ENCODE data around the gene STK4. TPM values are rescaled to one million over a fixed set of nuclear protein-coding genes. Genes with fewer than 3 reads are reported as not detected.

The STK4 gene
- total RNA-seq, result 147 and 149 TPM in 2 replicates

- intact Hi-C loops (cut with micrococcal nuclease), result loop anchor here (2.0 to 5.0 kb wide), 3 partner anchors 77 to 319 kb away; no protein-coding TSS in a partner anchor
- DNase-seq (ENCODE audit: low spot score), result peak; percentile 94
- no peaks in the 10 kb centered on the region for H3K27me3 Mint-ChIP-seq (ENCODE audit: low read depth)
- H3K27ac Mint-ChIP-seq, result peak within 1 kb of the TSS; percentile 94
- H3K9me3 Mint-ChIP-seq, result no peaks in the 10 kb centered on the region
- peak within 1 kb of the TSS; percentile 99 for H3K4me3 Mint-ChIP-seq (ENCODE audit: low read depth)
- H3K4me1 Mint-ChIP-seq (ENCODE audit: low read depth), result peaks cover 57% of the 10 kb centered on the region
- H3K36me3 Mint-ChIP-seq (ENCODE audit: low read depth), result peaks cover 34% of the 10 kb centered on the region
Observed at GRCh38 chr20:44966030-44966961, at the start of gene STK4. TSS of gene STK4 (plus strand) at chr20:44966512. CDS start at chr20:44966569, 57 bp downstream.

GRCh38 chr20:44916586-44916985 lies 49.7 kb upstream of the STK4 start:
- Mint-ChIP-seq H3K27me3 (ENCODE audit: low read depth) (no peaks in the 10 kb centered on the region), H3K9me3 (no peaks in the 10 kb centered on the region), H3K36me3 (ENCODE audit: low read depth) (peaks cover 56% of the 10 kb centered on the region), H3K4me1 (ENCODE audit: low read depth) (peaks cover 16% of the 10 kb centered on the region), H3K27ac (no peak overlapping the region), H3K4me3 (ENCODE audit: low read depth) (no peak overlapping the region)
- no peak for DNase-seq (ENCODE audit: low spot score)
- intact Hi-C loops (cut with micrococcal nuclease), result no loop called here

- Mint-ChIP-seq H3K36me3 (ENCODE audit: low read depth) (peaks cover 50% of the 10 kb centered on the region), H3K4me1 (ENCODE audit: low read depth) (peaks cover 13% of the 10 kb centered on the region), H3K4me3 (ENCODE audit: low read depth) (no peak overlapping the region), H3K27ac (no peak overlapping the region), H3K27me3 (ENCODE audit: low read depth) (no peaks in the 10 kb centered on the region), H3K9me3 (no peaks in the 10 kb centered on the region)
- intact Hi-C loops (cut with micrococcal nuclease), result no loop called here
- DNase-seq (ENCODE audit: low spot score), result no peak
Observed at GRCh38 chr20:44917399-44917798, 48.9 kb upstream of the STK4 start.

GRCh38 chr20:44918342-44918741 lies 48.0 kb upstream of the STK4 start:
- H3K9me3 Mint-ChIP-seq, result no peaks in the 10 kb centered on the region
- intact Hi-C loops (cut with micrococcal nuclease), result no loop called here
- H3K36me3 Mint-ChIP-seq (ENCODE audit: low read depth), result peaks cover 50% of the 10 kb centered on the region
- peaks cover 10% of the 10 kb centered on the region for H3K4me1 Mint-ChIP-seq (ENCODE audit: low read depth)
- H3K27ac Mint-ChIP-seq, result no peak overlapping the region
- no peak for DNase-seq (ENCODE audit: low spot score)
- no peak overlapping the region for H3K4me3 Mint-ChIP-seq (ENCODE audit: low read depth)
- H3K27me3 Mint-ChIP-seq (ENCODE audit: low read depth), result no peaks in the 10 kb centered on the region

- H3K27ac Mint-ChIP-seq, result no peak overlapping the region
- no peak overlapping the region for H3K4me3 Mint-ChIP-seq (ENCODE audit: low read depth)
- intact Hi-C loops (cut with micrococcal nuclease), result no loop called here
- no peaks in the 10 kb centered on the region for H3K27me3 Mint-ChIP-seq (ENCODE audit: low read depth)
- no peak for DNase-seq (ENCODE audit: low spot score)
- H3K4me1 Mint-ChIP-seq (ENCODE audit: low read depth), result peaks cover 10% of the 10 kb centered on the region
- H3K36me3 Mint-ChIP-seq (ENCODE audit: low read depth), result peaks cover 50% of the 10 kb centered on the region
- H3K9me3 Mint-ChIP-seq, result no peaks in the 10 kb centered on the region
Observed at GRCh38 chr20:44918761-44919160, 47.6 kb upstream of the STK4 start.

GRCh38 chr20:44921447-44921846 lies 44.9 kb upstream of the STK4 start:
- Mint-ChIP-seq H3K4me1 (ENCODE audit: low read depth) (no peaks in the 10 kb centered on the region), H3K27me3 (ENCODE audit: low read depth) (no peaks in the 10 kb centered on the region), H3K9me3 (no peaks in the 10 kb centered on the region), H3K4me3 (ENCODE audit: low read depth) (no peak overlapping the region), H3K36me3 (ENCODE audit: low read depth) (peaks cover 36% of the 10 kb centered on the region), H3K27ac (no peak overlapping the region)
- no peak for DNase-seq (ENCODE audit: low spot score)
- intact Hi-C loops (cut with micrococcal nuclease), result no loop called here

- no peaks in the 10 kb centered on the region for H3K9me3 Mint-ChIP-seq
- no peak overlapping the region for H3K27ac Mint-ChIP-seq
- H3K4me1 Mint-ChIP-seq (ENCODE audit: low read depth), result no peaks in the 10 kb centered on the region
- intact Hi-C loops (cut with micrococcal nuclease), result no loop called here
- H3K27me3 Mint-ChIP-seq (ENCODE audit: low read depth), result no peaks in the 10 kb centered on the region
- no peak overlapping the region for H3K4me3 Mint-ChIP-seq (ENCODE audit: low read depth)
- H3K36me3 Mint-ChIP-seq (ENCODE audit: low read depth), result peaks cover 24% of the 10 kb centered on the region
- no peak for DNase-seq (ENCODE audit: low spot score)
Observed at GRCh38 chr20:44924541-44924940, 41.8 kb upstream of the STK4 start.

- H3K4me1 Mint-ChIP-seq (ENCODE audit: low read depth), result no peaks in the 10 kb centered on the region
- no peak for DNase-seq (ENCODE audit: low spot score)
Observed at GRCh38 chr20:44928595-44928994, 37.7 kb upstream of the STK4 start.

GRCh38 chr20:44930517-44931168 lies 35.7 kb upstream of the STK4 start:
- H3K36me3 Mint-ChIP-seq (ENCODE audit: low read depth), result peaks cover 28% of the 10 kb centered on the region
- no peak overlapping the region for H3K4me3 Mint-ChIP-seq (ENCODE audit: low read depth)

More at GRCh38 chr20:44928595-44928994, 37.7 kb upstream of the STK4 start:
- Mint-ChIP-seq H3K4me3 (ENCODE audit: low read depth) (no peak overlapping the region), H3K27me3 (ENCODE audit: low read depth) (no peaks in the 10 kb centered on the region), H3K9me3 (no peaks in the 10 kb centered on the region), H3K27ac (no peak overlapping the region), H3K36me3 (ENCODE audit: low read depth) (peaks cover 28% of the 10 kb centered on the region)
- intact Hi-C loops (cut with micrococcal nuclease), result no loop called here

GRCh38 chr20:44931911-44932310 lies 34.4 kb upstream of the STK4 start:
- intact Hi-C loops (cut with micrococcal nuclease), result no loop called here
- DNase-seq (ENCODE audit: low spot score), result no peak
- Mint-ChIP-seq H3K9me3 (no peaks in the 10 kb centered on the region), H3K27me3 (ENCODE audit: low read depth) (no peaks in the 10 kb centered on the region), H3K4me3 (ENCODE audit: low read depth) (no peak overlapping the region), H3K36me3 (ENCODE audit: low read depth) (peaks cover 34% of the 10 kb centered on the region), H3K4me1 (ENCODE audit: low read depth) (no peaks in the 10 kb centered on the region), H3K27ac (no peak overlapping the region)

More at GRCh38 chr20:44930517-44931168, 35.7 kb upstream of the STK4 start:
- Mint-ChIP-seq H3K4me1 (ENCODE audit: low read depth) (no peaks in the 10 kb centered on the region), H3K27me3 (ENCODE audit: low read depth) (no peaks in the 10 kb centered on the region), H3K9me3 (no peaks in the 10 kb centered on the region), H3K27ac (no peak overlapping the region)
- intact Hi-C loops (cut with micrococcal nuclease), result no loop called here
- no peak for DNase-seq (ENCODE audit: low spot score)

GRCh38 chr20:44932916-44933315 lies 33.4 kb upstream of the STK4 start:
- Mint-ChIP-seq H3K27ac (no peak overlapping the region), H3K4me1 (ENCODE audit: low read depth) (no peaks in the 10 kb centered on the region), H3K9me3 (no peaks in the 10 kb centered on the region), H3K27me3 (ENCODE audit: low read depth) (no peaks in the 10 kb centered on the region), H3K4me3 (ENCODE audit: low read depth) (no peak overlapping the region), H3K36me3 (ENCODE audit: low read depth) (peaks cover 44% of the 10 kb centered on the region)
- no peak for DNase-seq (ENCODE audit: low spot score)
- intact Hi-C loops (cut with micrococcal nuclease), result no loop called here

GRCh38 chr20:44936510-44936909 lies 29.8 kb upstream of the STK4 start:
- H3K27ac Mint-ChIP-seq, result no peak overlapping the region
- peaks cover 48% of the 10 kb centered on the region for H3K36me3 Mint-ChIP-seq (ENCODE audit: low read depth)
- DNase-seq (ENCODE audit: low spot score), result no peak
- no peak overlapping the region for H3K4me3 Mint-ChIP-seq (ENCODE audit: low read depth)
- H3K9me3 Mint-ChIP-seq, result no peaks in the 10 kb centered on the region
- peaks cover 2% of the 10 kb centered on the region for H3K4me1 Mint-ChIP-seq (ENCODE audit: low read depth)
- intact Hi-C loops (cut with micrococcal nuclease), result no loop called here
- no peaks in the 10 kb centered on the region for H3K27me3 Mint-ChIP-seq (ENCODE audit: low read depth)

- no peak overlapping the region for H3K4me3 Mint-ChIP-seq (ENCODE audit: low read depth)
- peak overlapping the region; percentile 18 for H3K27ac Mint-ChIP-seq
- intact Hi-C loops (cut with micrococcal nuclease), result no loop called here
- peaks cover 55% of the 10 kb centered on the region for H3K36me3 Mint-ChIP-seq (ENCODE audit: low read depth)
- no peaks in the 10 kb centered on the region for H3K27me3 Mint-ChIP-seq (ENCODE audit: low read depth)
- H3K4me1 Mint-ChIP-seq (ENCODE audit: low read depth), result peaks cover 2% of the 10 kb centered on the region
- no peaks in the 10 kb centered on the region for H3K9me3 Mint-ChIP-seq
- no peak for DNase-seq (ENCODE audit: low spot score)
Observed at GRCh38 chr20:44938637-44939036, 27.7 kb upstream of the STK4 start.
